Neural progenitor cell (in vitro differentiated cells): ENCODE data around the gene KLHL7. TPM values are rescaled to one million over a fixed set of nuclear protein-coding genes. Genes with fewer than 3 reads are reported as not detected.
A peak's percentile ranks its signal among the peaks of the same experiment; 100 is the strongest.

Source experiments
- DNase-seq: peaks from one replicate; pipeline ENCODE4 v3.0.0-alpha.2; 2016; ENCODE audit warnings: low spot score
- H2AFZ ChIP-seq: fragments of 200-600 bp; sonication (generic); replicated peaks from 2 replicates; pipeline ENCODE4 v1.6.1; 2016; ENCODE audit warnings: antibody characterized with exemption
- H3F3A ChIP-seq: fragments of 200-600 bp; sonication (generic); 2 replicates; pipeline ENCODE4 v1.6.1; 2016; ENCODE audit warnings: antibody characterized with exemption, low read depth
- H3K27ac ChIP-seq: fragments of 200-600 bp; sonication (generic); 2 replicates; pipeline ENCODE4 v1.5.1; 2016; ENCODE audit warnings: mild to moderate bottlenecking
- H3K27me3 ChIP-seq: fragments of 200-600 bp; sonication (generic); 2 replicates; pipeline ENCODE4 v1.6.1; 2016; ENCODE audit warnings: mild to moderate bottlenecking, moderate library complexity
- H3K36me3 ChIP-seq: fragments of 200-600 bp; sonication (generic); 2 replicates; pipeline ENCODE4 v1.5.1; 2016
- H3K4me1 ChIP-seq: fragments of 200-600 bp; sonication (generic); 2 replicates; pipeline ENCODE4 v1.6.1; 2016; ENCODE audit warnings: mixed run types
- H3K4me2 ChIP-seq: fragments of 200-600 bp; sonication (generic); 2 replicates; pipeline ENCODE4 v1.6.1; 2016
- H3K4me3 ChIP-seq: fragments of 200-600 bp; sonication (generic); 2 replicates; pipeline ENCODE4 v1.5.1; 2016
- H3K79me2 ChIP-seq: fragments of 200-600 bp; sonication (generic); 2 replicates; pipeline ENCODE4 v1.6.1; 2016; ENCODE audit warnings: low read depth
- H3K9ac ChIP-seq: fragments of 200-600 bp; sonication (generic); 2 replicates; pipeline ENCODE4 v1.6.1; 2016
- H3K9me3 ChIP-seq: fragments of 200-600 bp; sonication (generic); 2 replicates; pipeline ENCODE4 v1.5.1; 2016; ENCODE audit warnings: low read depth
- H4K20me1 ChIP-seq: fragments of 200-600 bp; sonication (generic); 2 replicates; pipeline ENCODE4 v1.6.1; 2016; ENCODE audit warnings: low read depth
- H3K27ac Mint-ChIP-seq: 3 replicates; pipeline ENCODE4 v1.8.0; 2021; ENCODE audit warnings: mixed read lengths
- H3K27me3 Mint-ChIP-seq: 2 replicates; pipeline ENCODE4 v1.8.0; 2022; ENCODE audit warnings: low read depth, mild to moderate bottlenecking, inconsistent platforms, moderate library complexity, mixed read lengths; ENCODE audit not compliant: insufficient read depth
- H3K36me3 Mint-ChIP-seq: 3 replicates; pipeline ENCODE4 v1.8.0; 2021; ENCODE audit warnings: mixed read lengths
- H3K4me1 Mint-ChIP-seq: 3 replicates; pipeline ENCODE4 v1.8.0; 2021; ENCODE audit warnings: mixed read lengths
- H3K4me3 Mint-ChIP-seq: 3 replicates; pipeline ENCODE4 v1.8.0; 2021; ENCODE audit warnings: mild to moderate bottlenecking, moderate library complexity, mixed read lengths
- H3K9me3 Mint-ChIP-seq: 3 replicates; pipeline ENCODE4 v1.8.0; 2020; ENCODE audit warnings: mixed read lengths
- EZH2 ChIP-seq: fragments of 200-600 bp; sonication (generic); IDR thresholded peaks from 2 replicates; pipeline ENCODE4 v1.6.1; 2017; ENCODE audit warnings: antibody characterized with exemption, mild to moderate bottlenecking, moderate library complexity
- EZH2phosphoT487 ChIP-seq: fragments of 200-600 bp; sonication (generic); IDR thresholded peaks from 2 replicates; pipeline ENCODE4 v1.6.1; 2017; ENCODE audit warnings: antibody characterized with exemption
- total RNA-seq: library from RNA; depleted of rRNA; stranded (reverse); fragments of >200 nt; gene quantifications from 2 replicates; pipeline ENCODE4 v1.2.3, GENCODE V29; 2015; ENCODE audit warnings: low replicate concordance
- TF ChIP-seq, protein P1 (sequence below): fragments of 200-600 bp; sonication (generic); IDR thresholded peaks from 2 replicates; pipeline ENCODE4 v1.5.1; 2017; ENCODE audit warnings: antibody characterized with exemption, mild to moderate bottlenecking

The KLHL7 gene
- total RNA-seq, 1 donor from 2014 or later: 117 TPM

DNA sequence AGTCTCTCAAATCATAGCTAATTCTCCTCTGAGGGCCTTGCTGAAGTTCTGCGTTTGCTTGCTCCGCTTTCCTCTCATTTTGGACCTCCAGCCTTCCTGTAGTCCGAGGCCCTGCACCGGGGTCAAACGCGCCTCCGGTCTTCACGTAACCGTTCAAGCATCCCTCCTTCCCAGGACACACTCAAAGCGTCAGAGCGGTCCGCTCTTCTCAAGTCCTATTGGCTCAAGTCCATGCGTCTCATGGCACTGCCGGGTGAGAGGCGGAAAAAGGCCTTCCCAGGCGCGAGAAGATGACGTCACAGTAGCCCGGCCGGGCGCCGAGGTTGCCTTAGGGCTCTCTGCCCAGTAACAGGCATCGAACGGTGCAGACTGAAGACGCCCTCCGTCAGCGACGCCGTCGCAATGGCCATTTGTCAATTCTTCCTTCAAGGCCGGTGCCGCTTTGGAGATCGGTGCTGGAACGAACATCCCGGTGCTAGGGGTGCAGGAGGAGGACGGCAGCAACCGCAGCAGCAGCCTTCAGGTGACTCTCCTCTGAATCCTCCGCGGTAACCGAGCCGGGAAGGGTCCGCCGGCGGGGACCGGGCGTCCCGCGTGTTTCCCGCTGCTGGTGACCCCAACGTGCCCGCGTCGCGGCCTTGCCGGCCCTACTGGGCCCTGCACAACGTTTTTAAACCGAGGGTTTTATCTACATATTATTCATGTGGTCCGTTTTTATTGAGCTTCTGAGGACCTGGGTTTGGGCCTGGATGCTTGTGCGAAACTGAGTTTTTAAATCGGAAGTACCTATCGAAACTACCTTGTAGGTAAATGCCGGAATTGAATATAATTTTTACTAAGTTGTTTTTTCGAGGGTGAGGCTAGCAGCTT, 76.3 kb downstream of the KLHL7 start, which contains the start of gene NUP42:
Gene NUP42 (plus strand): TSS at position 365 of the 870 bp plus-strand sequence. CDS start 38 bp downstream, at position 403.
- peak; percentile 98 for DNase-seq
- H3K4me3 Mint-ChIP-seq: peak within 1 kb of the TSS; percentile 94
- Histone ChIP-seq H4K20me1 (peaks cover 17% of the 10 kb centered on the region), H3K79me2 (peaks cover 57% of the 10 kb centered on the region), H3K36me3 (peaks cover 18% of the 10 kb centered on the region), H3K9ac (peak within 1 kb of the TSS; percentile 77), H3F3A (peaks cover 18% of the 10 kb centered on the region), H2AFZ (peak within 1 kb of the TSS; percentile 71), H3K4me2 (peak within 1 kb of the TSS; percentile 85), H3K9me3 (no peaks in the 10 kb centered on the region), H3K4me3 (peak within 1 kb of the TSS; percentile 88), H3K4me1 (peaks cover 14% of the 10 kb centered on the region), H3K27me3 (no peaks in the 10 kb centered on the region), H3K27ac (peak within 1 kb of the TSS; percentile 95)
- peak within 1 kb of the TSS; percentile 99 for H3K27ac Mint-ChIP-seq
- no peaks in the 10 kb centered on the region for H3K27me3 Mint-ChIP-seq
- peaks cover 4% of the 10 kb centered on the region for H3K36me3 Mint-ChIP-seq
- peaks cover 3% of the 10 kb centered on the region for H3K9me3 Mint-ChIP-seq
- H3K4me1 Mint-ChIP-seq: peaks cover 22% of the 10 kb centered on the region
- TF ChIP-seq, protein P1, sequence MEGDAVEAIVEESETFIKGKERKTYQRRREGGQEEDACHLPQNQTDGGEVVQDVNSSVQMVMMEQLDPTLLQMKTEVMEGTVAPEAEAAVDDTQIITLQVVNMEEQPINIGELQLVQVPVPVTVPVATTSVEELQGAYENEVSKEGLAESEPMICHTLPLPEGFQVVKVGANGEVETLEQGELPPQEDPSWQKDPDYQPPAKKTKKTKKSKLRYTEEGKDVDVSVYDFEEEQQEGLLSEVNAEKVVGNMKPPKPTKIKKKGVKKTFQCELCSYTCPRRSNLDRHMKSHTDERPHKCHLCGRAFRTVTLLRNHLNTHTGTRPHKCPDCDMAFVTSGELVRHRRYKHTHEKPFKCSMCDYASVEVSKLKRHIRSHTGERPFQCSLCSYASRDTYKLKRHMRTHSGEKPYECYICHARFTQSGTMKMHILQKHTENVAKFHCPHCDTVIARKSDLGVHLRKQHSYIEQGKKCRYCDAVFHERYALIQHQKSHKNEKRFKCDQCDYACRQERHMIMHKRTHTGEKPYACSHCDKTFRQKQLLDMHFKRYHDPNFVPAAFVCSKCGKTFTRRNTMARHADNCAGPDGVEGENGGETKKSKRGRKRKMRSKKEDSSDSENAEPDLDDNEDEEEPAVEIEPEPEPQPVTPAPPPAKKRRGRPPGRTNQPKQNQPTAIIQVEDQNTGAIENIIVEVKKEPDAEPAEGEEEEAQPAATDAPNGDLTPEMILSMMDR: no peak
- TF ChIP-seq EZH2 (no peak), EZH2phosphoT487 (no peak)

DNA sequence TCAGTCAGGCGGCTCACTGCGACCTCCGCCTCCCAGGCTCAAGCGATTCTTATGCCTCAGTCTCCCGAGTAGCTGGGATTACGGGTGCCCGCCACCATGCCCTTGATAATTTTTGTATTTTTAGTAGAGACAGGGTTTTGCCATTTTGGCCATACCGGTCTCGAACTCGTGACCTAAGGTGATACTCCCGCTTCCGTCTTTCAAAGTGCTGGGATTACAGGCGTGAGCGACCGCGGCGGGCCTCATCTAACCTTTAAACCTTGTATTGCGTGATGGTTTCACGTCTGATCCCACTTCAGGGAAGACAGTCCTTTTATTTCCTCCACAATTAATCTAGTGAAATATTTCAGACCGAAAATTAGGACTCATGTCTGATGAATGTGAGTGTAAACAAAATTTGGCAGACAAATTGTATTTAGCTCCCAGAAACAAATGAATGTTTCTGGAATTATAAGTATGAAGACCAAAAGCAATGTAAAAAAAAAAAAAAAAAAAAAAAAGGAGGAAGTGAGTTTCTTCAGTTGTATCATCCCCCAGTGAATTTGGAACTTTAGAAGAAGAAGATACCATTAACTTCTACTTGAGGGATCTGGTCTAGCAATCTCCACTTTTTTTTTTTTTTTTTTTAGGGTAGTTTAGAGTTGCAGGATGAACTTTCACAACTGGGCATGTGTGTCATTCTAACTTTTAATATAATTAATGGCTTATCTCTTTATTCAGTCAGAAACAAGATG, 77.9 kb downstream of the KLHL7 start:
- peaks cover 8% of the 10 kb centered on the region for H3K36me3 Mint-ChIP-seq
- TF ChIP-seq EZH2 (no peak), EZH2phosphoT487 (no peak)
- TF ChIP-seq, protein P1: no peak
- H3K27ac Mint-ChIP-seq: no peak overlapping the region
- Histone ChIP-seq H3K9ac (no peak overlapping the region), H3K27me3 (no peaks in the 10 kb centered on the region), H3K27ac (no peak overlapping the region), H3K36me3 (peaks cover 23% of the 10 kb centered on the region), H3K9me3 (no peaks in the 10 kb centered on the region), H4K20me1 (peaks cover 17% of the 10 kb centered on the region), H3F3A (peaks cover 18% of the 10 kb centered on the region), H2AFZ (no peak overlapping the region), H3K4me3 (peak overlapping the region; percentile 88), H3K4me1 (peaks cover 14% of the 10 kb centered on the region), H3K4me2 (peak overlapping the region; percentile 85), H3K79me2 (peaks cover 69% of the 10 kb centered on the region)
- peak overlapping the region; percentile 94 for H3K4me3 Mint-ChIP-seq
- peaks cover 3% of the 10 kb centered on the region for H3K9me3 Mint-ChIP-seq
- DNase-seq: no peak
- H3K4me1 Mint-ChIP-seq: peaks cover 22% of the 10 kb centered on the region
- peaks cover 2% of the 10 kb centered on the region for H3K27me3 Mint-ChIP-seq

DNA sequence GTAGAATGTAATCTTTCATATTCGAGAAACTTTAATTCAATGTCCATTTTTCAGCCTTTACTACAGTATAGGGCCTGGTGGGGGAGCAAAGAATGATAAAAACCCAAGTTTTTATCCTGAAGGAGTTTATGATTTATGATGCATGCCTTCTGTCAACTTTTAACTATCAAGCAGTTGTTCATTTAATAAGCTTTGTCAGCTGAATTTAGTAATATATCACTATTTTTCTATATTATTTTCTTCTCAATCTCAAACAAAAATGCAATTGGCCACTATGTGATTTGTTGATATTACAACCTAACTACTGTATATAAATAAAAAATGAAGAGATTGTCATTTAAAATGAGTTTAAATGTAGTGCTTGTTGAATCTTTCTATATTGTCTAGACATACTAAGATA, 78.7 kb downstream of the KLHL7 start:
- peaks cover 13% of the 10 kb centered on the region for H3K36me3 Mint-ChIP-seq
- DNase-seq: no peak
- no peak overlapping the region for H3K27ac Mint-ChIP-seq
- H3K4me2 ChIP-seq: peak overlapping the region; percentile 85
- H3K27me3 Mint-ChIP-seq: peaks cover 2% of the 10 kb centered on the region
- peaks cover 17% of the 10 kb centered on the region for H4K20me1 ChIP-seq
- H3K9me3 Mint-ChIP-seq: peaks cover 3% of the 10 kb centered on the region
- H3K4me1 ChIP-seq: peaks cover 14% of the 10 kb centered on the region
- H3K79me2 ChIP-seq: peaks cover 78% of the 10 kb centered on the region
- H3K27ac ChIP-seq: no peak overlapping the region
- peak overlapping the region; percentile 63 for H3K4me3 Mint-ChIP-seq
- peaks cover 18% of the 10 kb centered on the region for H3F3A ChIP-seq
- H3K27me3 ChIP-seq: no peaks in the 10 kb centered on the region
- H3K9ac ChIP-seq: no peak overlapping the region
- H3K36me3 ChIP-seq: peaks cover 28% of the 10 kb centered on the region
- H3K4me3 ChIP-seq: no peak overlapping the region
- peaks cover 22% of the 10 kb centered on the region for H3K4me1 Mint-ChIP-seq
- TF ChIP-seq EZH2: no peak
- no peak for TF ChIP-seq EZH2phosphoT487
- TF ChIP-seq, protein P1: no peak
- H2AFZ ChIP-seq: no peak overlapping the region
- no peaks in the 10 kb centered on the region for H3K9me3 ChIP-seq
